Spleen (tissue), 7 donors: ENCODE data around the gene COLEC12.

Experiments used
- CTCF ChIP-seq, 11 experiments: fragments of 200-600 bp in 7 of 11; fragments of 450-650 bp in 4 of 11; sonication (generic) in 4 of 11; IDR thresholded peaks in 8 of 11; conservative IDR thresholded peaks in 3 of 11; 1 replicate in 7 of 11; 2 replicates in 4 of 11; pipeline versions ENCODE4 v1.4.0 to v1.8.0; 2016 to 2021; ENCODE audit warnings: antibody characterized with exemption in 11 of 11, inconsistent platforms in 4 of 11, mild to moderate bottlenecking in 1 of 11
- POLR2A ChIP-seq, 3 donors: fragments of 450-650 bp; IDR thresholded peaks; one replicate each; pipeline ENCODE4 v1.5.1; 2017; ENCODE audit warnings: antibody characterized with exemption in 3 of 3, mild to moderate bottlenecking in 1 of 3
- POLR2AphosphoS5 ChIP-seq, 3 donors: sonication (generic); formaldehyde crosslinking; IDR thresholded peaks; one replicate each; pipeline ENCODE4 v1.5.1; 2017; ENCODE audit warnings: antibody characterized with exemption in 3 of 3
- donor health status: DM: no; HTN: no; CAD: no; lungs with moderate emphysema.
- donor health status: DM: no; HTN: no; CAD: no.
- donor health status: DM: no; HTN: no; CAD: no.

DNA sequence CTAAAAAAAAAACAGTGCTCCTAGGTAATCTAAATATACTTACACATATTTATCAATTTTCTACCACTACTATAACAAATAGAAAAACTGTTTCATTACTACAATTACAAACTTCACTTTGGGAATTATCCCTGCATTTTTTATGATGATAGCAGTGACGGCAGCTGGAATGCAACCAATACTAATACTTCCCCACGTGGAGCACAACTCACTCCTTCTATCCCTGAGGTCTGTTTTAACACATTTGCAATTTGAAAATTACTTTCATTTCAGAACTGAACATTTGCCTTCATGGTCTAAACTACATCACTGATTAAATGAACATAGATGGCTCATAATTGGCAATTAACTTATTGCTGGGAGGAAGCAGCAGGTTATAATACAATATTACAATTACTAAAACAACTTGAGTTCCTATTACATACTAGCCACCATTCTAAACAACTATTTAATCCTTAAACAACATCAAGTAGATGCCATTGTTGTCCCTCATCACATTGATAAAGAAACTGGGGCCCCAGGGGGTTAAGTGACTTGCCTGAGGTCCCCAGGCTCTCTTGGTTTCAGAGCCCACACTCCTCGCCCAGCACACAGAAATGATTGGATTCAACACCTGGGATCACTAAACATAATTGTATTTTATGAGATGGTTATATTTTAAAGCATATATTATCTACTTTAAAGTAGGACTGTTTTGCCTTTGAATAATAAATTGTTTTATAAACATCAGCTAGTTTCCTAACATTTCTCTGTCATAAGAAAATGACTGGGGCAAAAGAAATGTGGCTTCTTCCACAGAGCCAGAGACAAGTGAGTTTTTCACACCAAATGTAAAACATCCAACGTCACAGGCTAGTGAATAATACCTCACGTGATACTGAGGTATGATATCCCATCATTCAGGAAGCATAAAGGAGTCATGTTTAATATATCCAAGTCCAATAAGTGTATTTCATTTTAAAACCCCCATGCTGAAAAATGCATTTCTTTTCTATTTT lies 6.2 kb downstream of the COLEC12 start:
- TF ChIP-seq POLR2AphosphoS5 (IDR thresholded peaks at IDR 0.05), result no peak
- TF ChIP-seq CTCF (IDR thresholded peaks at IDR 0.05 in 8 of 11, conservative IDR thresholded peaks at IDR 0.05 in 3 of 11), result no peak
- TF ChIP-seq POLR2A (IDR thresholded peaks at IDR 0.05), result no peak
